Mucosa of rectum (tissue), 2 donors: Measurements from ENCODE around the gene PRDM11.
"Not testable (repeated sequence)": the region's sequence is repeated elsewhere in the genome, so short reads cannot be mapped to it uniquely, and the experiment has no call there.

ENCODE experiments used
- H3K27ac ChIP-seq, 2 donors: one replicate each; pipeline ENCODE4 v1.7.0; 2013; ENCODE audit warnings: inconsistent platforms in 2 of 2, low read depth in 2 of 2, low read length in 2 of 2
- H3K27me3 ChIP-seq, 2 donors: one replicate each; pipeline ENCODE4 v1.7.0; 2013; ENCODE audit warnings: low read length in 2 of 2; ENCODE audit not compliant: control insufficient read depth in 2 of 2, insufficient read depth in 2 of 2
- H3K36me3 ChIP-seq, 2 donors: one replicate each; pipeline ENCODE4 v1.7.0; 2013; ENCODE audit warnings: low read length in 2 of 2; ENCODE audit not compliant: control insufficient read depth in 2 of 2, insufficient read depth in 2 of 2
- H3K4me1 ChIP-seq, 2 donors: one replicate each; pipeline ENCODE4 v1.7.0; 2013; ENCODE audit warnings: low read length in 2 of 2, mild to moderate bottlenecking in 1 of 2; ENCODE audit not compliant: control insufficient read depth in 2 of 2, insufficient read depth in 2 of 2
- H3K4me3 ChIP-seq, 2 donors: one replicate each; pipeline ENCODE4 v1.7.0; 2013; ENCODE audit warnings: low read length in 2 of 2
- H3K9ac ChIP-seq, 2 donors: one replicate each; pipeline ENCODE4 v1.7.0; 2013; ENCODE audit warnings: low read length in 2 of 2, low read depth in 1 of 2, mild to moderate bottlenecking in 1 of 2
- H3K9me3 ChIP-seq, 2 donors: one replicate each; pipeline ENCODE4 v1.7.0; 2013; ENCODE audit warnings: low read length in 2 of 2; ENCODE audit not compliant: control insufficient read depth in 2 of 2
- donor health status: healthy.
- donor health status: Normal muscosa, but diverticular disease.

PRDM11 gene

GRCh38 chr11:45243967-45244366 is 97.5 kb downstream of the PRDM11 start:
- H3K4me1 ChIP-seq = no peaks in the 10 kb centered on the region
- peaks cover 0 to 7% of the 10 kb centered on the region in 2 donors for H3K36me3 ChIP-seq
- H3K27ac ChIP-seq = no peak overlapping the region
- H3K27me3 ChIP-seq = no peaks in the 10 kb centered on the region
- H3K9ac ChIP-seq = no peak overlapping the region
- H3K9me3 ChIP-seq = no peaks in the 10 kb centered on the region
- H3K4me3 ChIP-seq = no peak overlapping the region

GRCh38 chr11:45245218-45246045 is 99.0 kb downstream of the PRDM11 start:
- no peak overlapping the region for H3K27ac ChIP-seq
- H3K4me1 ChIP-seq = no peaks in the 10 kb centered on the region
- peaks cover 0 to 7% of the 10 kb centered on the region in 2 donors for H3K36me3 ChIP-seq
- no peak overlapping the region for H3K4me3 ChIP-seq
- H3K27me3 ChIP-seq = no peaks in the 10 kb centered on the region
- H3K9ac ChIP-seq = no peak overlapping the region
- no peaks in the 10 kb centered on the region for H3K9me3 ChIP-seq

GRCh38 chr11:45246241-45246640 is 99.8 kb downstream of the PRDM11 start:
- H3K9me3 ChIP-seq = no peaks in the 10 kb centered on the region
- H3K36me3 ChIP-seq = peaks cover 0 to 7% of the 10 kb centered on the region in 2 donors
- no peaks in the 10 kb centered on the region for H3K27me3 ChIP-seq
- no peak overlapping the region for H3K27ac ChIP-seq
- no peak overlapping the region for H3K4me3 ChIP-seq
- no peak overlapping the region for H3K9ac ChIP-seq
- H3K4me1 ChIP-seq = no peaks in the 10 kb centered on the region

GRCh38 chr11:45247433-45247832 is 101.0 kb downstream of the PRDM11 start:
- Histone ChIP-seq H3K4me3 (no peak overlapping the region), H3K27ac (no peak overlapping the region), H3K36me3 (peaks cover 0 to 7% of the 10 kb centered on the region in 2 donors), H3K27me3 (no peaks in the 10 kb centered on the region), H3K4me1 (peaks cover 0 to under 1% of the 10 kb centered on the region in 2 donors), H3K9me3 (no peaks in the 10 kb centered on the region), H3K9ac (no peak overlapping the region)

- H3K9ac ChIP-seq = no peak overlapping the region
- H3K4me1 ChIP-seq = peaks cover 0 to 5% of the 10 kb centered on the region in 2 donors
- no peaks in the 10 kb centered on the region for H3K27me3 ChIP-seq
- no peak overlapping the region for H3K27ac ChIP-seq
- peaks cover 0 to 6% of the 10 kb centered on the region in 2 donors for H3K36me3 ChIP-seq
- no peaks in the 10 kb centered on the region for H3K9me3 ChIP-seq
- no peak overlapping the region for H3K4me3 ChIP-seq
Measured at GRCh38 chr11:45248501-45249011, 102.1 kb downstream of the PRDM11 start.

- not testable (repeated sequence) for H3K4me3 ChIP-seq, H3K27ac ChIP-seq, H3K9ac ChIP-seq, H3K36me3 ChIP-seq, H3K4me1 ChIP-seq, H3K9me3 ChIP-seq, H3K27me3 ChIP-seq
Measured at GRCh38 chr11:45249372-45249771, 102.9 kb downstream of the PRDM11 start.

- Histone ChIP-seq H3K27ac (no peak overlapping the region), H3K36me3 (peaks cover 0 to 3% of the 10 kb centered on the region in 2 donors)
Measured at GRCh38 chr11:45250035-45250718, 103.7 kb downstream of the PRDM11 start.

GRCh38 chr11:45252134-45252856 is 105.9 kb downstream of the PRDM11 start:
- Histone ChIP-seq H3K4me1 (peaks cover 0 to 5% of the 10 kb centered on the region in 2 donors), H3K27ac (no peak overlapping the region)

More at GRCh38 chr11:45250035-45250718, 103.7 kb downstream of the PRDM11 start:
- no peaks in the 10 kb centered on the region for H3K9me3 ChIP-seq
- peaks cover 0 to 5% of the 10 kb centered on the region in 2 donors for H3K4me1 ChIP-seq
- no peak overlapping the region for H3K4me3 ChIP-seq
- no peak overlapping the region for H3K9ac ChIP-seq
- no peaks in the 10 kb centered on the region for H3K27me3 ChIP-seq

GRCh38 chr11:45252877-45253276 is 106.4 kb downstream of the PRDM11 start:
- H3K36me3 ChIP-seq = no peaks in the 10 kb centered on the region

More at GRCh38 chr11:45252134-45252856, 105.9 kb downstream of the PRDM11 start:
- no peaks in the 10 kb centered on the region for H3K36me3 ChIP-seq
- no peaks in the 10 kb centered on the region for H3K9me3 ChIP-seq
- H3K4me3 ChIP-seq = no peak overlapping the region
- no peaks in the 10 kb centered on the region for H3K27me3 ChIP-seq
- H3K9ac ChIP-seq = no peak overlapping the region

More at GRCh38 chr11:45252877-45253276, 106.4 kb downstream of the PRDM11 start:
- H3K4me1 ChIP-seq = peaks cover 0 to 5% of the 10 kb centered on the region in 2 donors
- no peaks in the 10 kb centered on the region for H3K9me3 ChIP-seq
- H3K27ac ChIP-seq = no peak overlapping the region
- H3K9ac ChIP-seq = no peak overlapping the region
- H3K4me3 ChIP-seq = no peak overlapping the region
- no peaks in the 10 kb centered on the region for H3K27me3 ChIP-seq
